Skeletal muscle tissue (tissue), 4 donors: ENCODE data around the gene NAPEPLD. TPM values are rescaled to one million over a fixed set of nuclear protein-coding genes. Genes with fewer than 3 reads are reported as not detected.
A peak's percentile ranks its signal among the peaks of the same experiment; 100 is the strongest.

Experiments
- H3K27ac ChIP-seq: one replicate; pipeline ENCODE4 v1.7.0; 2013; ENCODE audit warnings: mild to moderate bottlenecking, low read depth, low read length, inconsistent platforms
- H3K27me3 ChIP-seq, 3 donors: one replicate each; pipeline ENCODE4 v1.7.0; 2013; ENCODE audit warnings: low read length in 3 of 3; ENCODE audit not compliant: control insufficient read depth in 3 of 3, insufficient read depth in 3 of 3
- H3K36me3 ChIP-seq, 3 donors: one replicate each; pipeline ENCODE4 v1.7.0; 2013; ENCODE audit warnings: low read length in 3 of 3; ENCODE audit not compliant: control insufficient read depth in 3 of 3, insufficient read depth in 3 of 3
- H3K4me1 ChIP-seq, 3 donors: one replicate each; pipeline ENCODE4 v1.7.0; 2013; ENCODE audit warnings: low read length in 3 of 3, mild to moderate bottlenecking in 3 of 3; ENCODE audit not compliant: control insufficient read depth in 3 of 3, insufficient read depth in 3 of 3
- H3K4me3 ChIP-seq, 3 donors: one replicate each; pipeline ENCODE4 v1.7.0; 2013; ENCODE audit warnings: low read length in 3 of 3
- H3K9ac ChIP-seq, 3 donors: one replicate each; pipeline ENCODE4 v1.7.0; 2013; ENCODE audit warnings: low read length in 3 of 3, mild to moderate bottlenecking in 3 of 3, moderate library complexity in 2 of 3, low read depth in 1 of 3
- H3K9me3 ChIP-seq, 3 donors: one replicate each; pipeline ENCODE4 v1.7.0; 2013; ENCODE audit warnings: low read length in 3 of 3; ENCODE audit not compliant: control insufficient read depth in 3 of 3
- total RNA-seq: library from RNA; depleted of rRNA; stranded (reverse); fragments of >200 nt; gene quantifications from one replicate; pipeline ENCODE4 v1.2.3, GENCODE V29; 2014
- donor health status: Osteomylitis.

The NAPEPLD gene
- total RNA-seq, 1 donor from 2014 or later = 12.0 TPM

- no peak overlapping the region for H3K27ac ChIP-seq
- H3K27me3 ChIP-seq = no peaks in the 10 kb centered on the region
These were observed 5.0 kb downstream of the NAPEPLD start for GRCh38 chr7:103143868-103144267.

GRCh38 chr7:103142494-103142893, 6.4 kb downstream of the NAPEPLD start:
- no peaks in the 10 kb centered on the region for H3K27me3 ChIP-seq
- H3K27ac ChIP-seq = no peak overlapping the region
- H3K9me3 ChIP-seq = no peaks in the 10 kb centered on the region
- peaks cover 0 to 5% (median 0%) of the 10 kb centered on the region in 3 donors for H3K36me3 ChIP-seq
- no peak overlapping the region for H3K9ac ChIP-seq
- no peak overlapping the region for H3K4me3 ChIP-seq
- peaks cover 0 to 9% (median 2%) of the 10 kb centered on the region in 3 donors for H3K4me1 ChIP-seq

More at GRCh38 chr7:103143868-103144267, 5.0 kb downstream of the NAPEPLD start:
- peaks cover 0 to 11% (median 2%) of the 10 kb centered on the region in 3 donors for H3K4me1 ChIP-seq
- H3K9ac ChIP-seq = no peak overlapping the region
- peaks cover 0 to 5% (median 0%) of the 10 kb centered on the region in 3 donors for H3K36me3 ChIP-seq
- H3K4me3 ChIP-seq = no peak overlapping the region
- no peaks in the 10 kb centered on the region for H3K9me3 ChIP-seq

- H3K36me3 ChIP-seq = peaks cover 0 to 5% (median 0%) of the 10 kb centered on the region in 3 donors
- H3K9me3 ChIP-seq = no peaks in the 10 kb centered on the region
- no peaks in the 10 kb centered on the region for H3K27me3 ChIP-seq
- H3K9ac ChIP-seq = no peak overlapping the region
- peaks cover 0 to 4% (median 0%) of the 10 kb centered on the region in 3 donors for H3K4me1 ChIP-seq
- no peak overlapping the region for H3K27ac ChIP-seq
- no peak overlapping the region for H3K4me3 ChIP-seq
These were observed 7.0 kb downstream of the NAPEPLD start for GRCh38 chr7:103141753-103142404.

- Histone ChIP-seq H3K36me3 (peaks cover 0 to 5% (median 0%) of the 10 kb centered on the region in 3 donors), H3K9me3 (no peaks in the 10 kb centered on the region), H3K27ac (no peak overlapping the region), H3K27me3 (no peaks in the 10 kb centered on the region), H3K9ac (no peak overlapping the region), H3K4me3 (no peak overlapping the region), H3K4me1 (no peaks in the 10 kb centered on the region)
These were observed 8.2 kb downstream of the NAPEPLD start for GRCh38 chr7:103140685-103141084.

- Histone ChIP-seq H3K27ac (no peak overlapping the region), H3K4me3 (no peak overlapping the region), H3K36me3 (peaks cover 0 to 5% (median 0%) of the 10 kb centered on the region in 3 donors), H3K27me3 (no peaks in the 10 kb centered on the region), H3K9me3 (no peaks in the 10 kb centered on the region), H3K9ac (no peak overlapping the region), H3K4me1 (no peaks in the 10 kb centered on the region)
These were observed 8.8 kb downstream of the NAPEPLD start for GRCh38 chr7:103140061-103140460.

- no peak overlapping the region for H3K4me3 ChIP-seq
- H3K4me1 ChIP-seq = peaks cover 3 to 14% (median 8%) of the 10 kb centered on the region in 3 donors
- no peak overlapping the region for H3K9ac ChIP-seq
- no peaks in the 10 kb centered on the region for H3K9me3 ChIP-seq
- no peaks in the 10 kb centered on the region for H3K36me3 ChIP-seq
- H3K27me3 ChIP-seq = no peaks in the 10 kb centered on the region
- no peak overlapping the region for H3K27ac ChIP-seq
These were observed 13.9 kb downstream of the NAPEPLD start for GRCh38 chr7:103134836-103135554.

- Histone ChIP-seq H3K4me3 (no peak overlapping the region), H3K36me3 (peaks cover 0 to 5% (median under 1%) of the 10 kb centered on the region in 3 donors), H3K9ac (no peak overlapping the region), H3K4me1 (peaks cover 7 to 21% (median 8%) of the 10 kb centered on the region in 3 donors), H3K27ac (no peak overlapping the region), H3K9me3 (no peaks in the 10 kb centered on the region), H3K27me3 (no peaks in the 10 kb centered on the region)
These were observed 15.8 kb downstream of the NAPEPLD start for GRCh38 chr7:103132995-103133688.

GRCh38 chr7:103130901-103131624, 17.8 kb downstream of the NAPEPLD start:
- no peak overlapping the region for H3K9ac ChIP-seq

GRCh38 chr7:103129702-103130549, 19.0 kb downstream of the NAPEPLD start:
- Histone ChIP-seq H3K9ac (peak overlapping the region in 1 of 3 donors; percentile 49), H3K9me3 (no peaks in the 10 kb centered on the region), H3K27ac (no peak overlapping the region), H3K27me3 (no peaks in the 10 kb centered on the region), H3K4me3 (no peak overlapping the region), H3K4me1 (peaks cover 7 to 21% (median 8%) of the 10 kb centered on the region in 3 donors), H3K36me3 (peaks cover 3 to 13% (median 10%) of the 10 kb centered on the region in 3 donors)

More at GRCh38 chr7:103130901-103131624, 17.8 kb downstream of the NAPEPLD start:
- H3K27ac ChIP-seq = no peak overlapping the region
- peaks cover under 1 to 13% (median 10%) of the 10 kb centered on the region in 3 donors for H3K36me3 ChIP-seq
- H3K4me3 ChIP-seq = no peak overlapping the region
- peaks cover 7 to 21% (median 8%) of the 10 kb centered on the region in 3 donors for H3K4me1 ChIP-seq
- no peaks in the 10 kb centered on the region for H3K27me3 ChIP-seq
- no peaks in the 10 kb centered on the region for H3K9me3 ChIP-seq
